ENCODE measurements around the gene SORCS2.

SORCS2 gene

GRCh38 chr4:7766661-7767345 is 574.5 kb downstream of the SORCS2 start:
- Histone ChIP-seq H3K79me2 (ENCODE audit: insufficient read depth, low read length) (no peaks in the 10 kb centered on the region), H4K20me1 (ENCODE audit: insufficient read depth, low read length) (no peaks in the 10 kb centered on the region; the same call in 1 of the 2 replicates), H3K4me1 (ENCODE audit: insufficient read depth, low read length) (no peaks in the 10 kb centered on the region), H3K9ac (ENCODE audit: low read depth, low read length) (no peak overlapping the region), H3K27ac (ENCODE audit: low read length) (no peak overlapping the region), H3K4me2 (ENCODE audit: insufficient read depth, low read length) (no peak overlapping the region), H3K4me3 (ENCODE audit: low read depth in 1 of 2, low read length in 2 of 2) (no peak overlapping the region), H3K27me3 (ENCODE audit: insufficient read depth, low read length, poor library complexity) (peaks cover 12% of the 10 kb centered on the region), H3K36me3 (ENCODE audit: insufficient read depth, low read length) (no peaks in the 10 kb centered on the region), H3K9me3 (ENCODE audit: insufficient read depth, low read length, severe bottlenecking) (no peaks in the 10 kb centered on the region), H2AFZ (ENCODE audit: low read depth, low read length) (no peak overlapping the region)
- DNase-seq (no peak), ATAC-seq (ENCODE audit: insufficient read depth, low read depth) (no peak)
- no peak for TF ChIP-seq CTCF (IDR thresholded peaks at IDR 0.05; ENCODE audit: borderline replicate concordance, extremely low read depth, low read length, poor library complexity, severe bottlenecking)

GRCh38 chr4:7767526-7767925 is 575.2 kb downstream of the SORCS2 start:
- H3K4me3 ChIP-seq (ENCODE audit: low read depth in 1 of 2, low read length in 2 of 2) = no peak overlapping the region
- DNase-seq (no peak), ATAC-seq (ENCODE audit: insufficient read depth, low read depth) (no peak)
- H3K27ac ChIP-seq (ENCODE audit: low read length) = no peak overlapping the region
- no peaks in the 10 kb centered on the region for H3K4me1 ChIP-seq (ENCODE audit: insufficient read depth, low read length)
- no peaks in the 10 kb centered on the region; the same call in 1 of the 2 replicates for H4K20me1 ChIP-seq (ENCODE audit: insufficient read depth, low read length)
- peaks cover 12% of the 10 kb centered on the region for H3K27me3 ChIP-seq (ENCODE audit: insufficient read depth, low read length, poor library complexity)
- no peaks in the 10 kb centered on the region for H3K9me3 ChIP-seq (ENCODE audit: insufficient read depth, low read length, severe bottlenecking)
- H3K36me3 ChIP-seq (ENCODE audit: insufficient read depth, low read length) = no peaks in the 10 kb centered on the region
- TF ChIP-seq CTCF (IDR thresholded peaks at IDR 0.05; ENCODE audit: borderline replicate concordance, extremely low read depth, low read length, poor library complexity, severe bottlenecking) = no peak
- TF ChIP-seq EZH2 (IDR thresholded peaks at IDR 0.05; ENCODE audit: borderline replicate concordance, low read depth, low read length, severe bottlenecking) = no peak
- H3K79me2 ChIP-seq (ENCODE audit: insufficient read depth, low read length) = no peaks in the 10 kb centered on the region
- H3K4me2 ChIP-seq (ENCODE audit: insufficient read depth, low read length) = no peak overlapping the region
- no peak overlapping the region for H2AFZ ChIP-seq (ENCODE audit: low read depth, low read length)
- no peak overlapping the region for H3K9ac ChIP-seq (ENCODE audit: low read depth, low read length)

- no peak for ATAC-seq (ENCODE audit: insufficient read depth, low read depth)
- Histone ChIP-seq H3K36me3 (ENCODE audit: insufficient read depth, low read length) (no peaks in the 10 kb centered on the region), H3K9ac (ENCODE audit: low read depth, low read length) (no peak overlapping the region), H4K20me1 (ENCODE audit: insufficient read depth, low read length) (no peaks in the 10 kb centered on the region; the same call in 1 of the 2 replicates), H3K4me3 (ENCODE audit: low read depth in 1 of 2, low read length in 2 of 2) (no peak overlapping the region), H3K4me1 (ENCODE audit: insufficient read depth, low read length) (no peaks in the 10 kb centered on the region), H2AFZ (ENCODE audit: low read depth, low read length) (no peak overlapping the region), H3K9me3 (ENCODE audit: insufficient read depth, low read length, severe bottlenecking) (no peaks in the 10 kb centered on the region), H3K4me2 (ENCODE audit: insufficient read depth, low read length) (no peak overlapping the region), H3K27ac (ENCODE audit: low read length) (no peak overlapping the region), H3K79me2 (ENCODE audit: insufficient read depth, low read length) (no peaks in the 10 kb centered on the region), H3K27me3 (ENCODE audit: insufficient read depth, low read length, poor library complexity) (peaks cover 12% of the 10 kb centered on the region)
- TF ChIP-seq CTCF (IDR thresholded peaks at IDR 0.05; ENCODE audit: borderline replicate concordance, extremely low read depth, low read length, poor library complexity, severe bottlenecking) (no peak), EZH2 (IDR thresholded peaks at IDR 0.05; ENCODE audit: borderline replicate concordance, low read depth, low read length, severe bottlenecking) (no peak)
- no peak for DNase-seq
Observed at GRCh38 chr4:7767966-7768365, 575.6 kb downstream of the SORCS2 start.
